Ramos (cell line): ENCODE data around the gene TMEM234.

Source experiments
- in situ Hi-C: fragments of 300-500 bp; cut with MboI; formaldehyde crosslinking; loops from one replicate; pipeline ENCODE4 v1.14.3; 2022; ENCODE audit warnings: low sequenced_read_pairs; ENCODE audit not compliant: unreplicated experiment

Gene TMEM234

GRCh38 chr1:32201011-32201855 is 20.9 kb downstream of the TMEM234 start:
- in situ Hi-C loops: no loop called here

- in situ Hi-C loops: no loop called here
These were observed 21.7 kb downstream of the TMEM234 start, which contains the start of gene CCDC28B for GRCh38 chr1:32200226-32201010. TSS of gene CCDC28B (plus strand) at chr1:32200595. CDS start at chr1:32201936, 1,341 bp downstream.

- in situ Hi-C loops: no loop called here
These were observed 22.5 kb downstream of the TMEM234 start for GRCh38 chr1:32199717-32200072.

- in situ Hi-C loops: no loop called here
These were observed 23.0 kb downstream of the TMEM234 start for GRCh38 chr1:32199043-32199716.

GRCh38 chr1:32198237-32199042 is 23.7 kb downstream of the TMEM234 start:
- in situ Hi-C loops: no loop called here

GRCh38 chr1:32197837-32198236 is 24.3 kb downstream of the TMEM234 start:
- in situ Hi-C loops: no loop called here

- in situ Hi-C loops: no loop called here
These were observed 25.1 kb downstream of the TMEM234 start for GRCh38 chr1:32197074-32197473.

- in situ Hi-C loops: no loop called here
These were observed 26.0 kb downstream of the TMEM234 start for GRCh38 chr1:32195972-32196823.

- in situ Hi-C loops: no loop called here
These were observed 26.6 kb downstream of the TMEM234 start for GRCh38 chr1:32195531-32195930.

GRCh38 chr1:32194984-32195383 is 27.2 kb downstream of the TMEM234 start:
- in situ Hi-C loops: no loop called here

GRCh38 chr1:32192220-32192948 is 29.8 kb downstream of the TMEM234 start:
- in situ Hi-C loops: no loop called here

- in situ Hi-C loops: no loop called here
These were observed 34.3 kb downstream of the TMEM234 start for GRCh38 chr1:32187850-32188249.

- in situ Hi-C loops: no loop called here
These were observed 35.7 kb downstream of the TMEM234 start for GRCh38 chr1:32186491-32186890.

- in situ Hi-C loops: no loop called here
These were observed 36.1 kb downstream of the TMEM234 start for GRCh38 chr1:32186077-32186476.

- in situ Hi-C loops: no loop called here
These were observed 37.5 kb downstream of the TMEM234 start for GRCh38 chr1:32184650-32185049.

GRCh38 chr1:32182060-32182459 is 40.1 kb downstream of the TMEM234 start:
- in situ Hi-C loops: no loop called here

GRCh38 chr1:32181563-32181962 is 40.6 kb downstream of the TMEM234 start:
- in situ Hi-C loops: no loop called here

- in situ Hi-C loops: no loop called here
These were observed 41.1 kb downstream of the TMEM234 start for GRCh38 chr1:32181065-32181464.
